ENCODE measurements around the gene AP3B1.
"Not testable (repeated sequence)": the region's sequence is repeated elsewhere in the genome, so short reads cannot be mapped to it uniquely, and the experiment has no call there.

The AP3B1 gene

DNA sequence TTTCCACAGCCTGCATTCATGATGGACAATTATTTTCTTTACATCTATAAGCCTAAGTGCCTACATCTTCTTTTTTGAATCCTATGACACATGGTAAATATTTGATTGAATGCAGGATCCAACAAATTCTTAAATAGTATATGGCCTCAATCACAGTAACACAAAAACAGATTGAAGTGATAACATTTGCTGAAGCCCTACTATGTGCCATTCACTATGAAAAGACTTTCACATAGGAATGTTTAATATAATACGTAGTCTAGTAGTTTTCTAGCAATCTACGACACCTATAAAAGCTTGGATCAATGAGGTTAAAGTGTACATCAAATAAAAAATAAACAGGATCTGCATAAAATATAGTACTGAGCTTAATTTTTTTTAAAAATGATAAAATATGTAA lies 231.0 kb downstream of the AP3B1 start:
- no peak for DNase-seq

DNA sequence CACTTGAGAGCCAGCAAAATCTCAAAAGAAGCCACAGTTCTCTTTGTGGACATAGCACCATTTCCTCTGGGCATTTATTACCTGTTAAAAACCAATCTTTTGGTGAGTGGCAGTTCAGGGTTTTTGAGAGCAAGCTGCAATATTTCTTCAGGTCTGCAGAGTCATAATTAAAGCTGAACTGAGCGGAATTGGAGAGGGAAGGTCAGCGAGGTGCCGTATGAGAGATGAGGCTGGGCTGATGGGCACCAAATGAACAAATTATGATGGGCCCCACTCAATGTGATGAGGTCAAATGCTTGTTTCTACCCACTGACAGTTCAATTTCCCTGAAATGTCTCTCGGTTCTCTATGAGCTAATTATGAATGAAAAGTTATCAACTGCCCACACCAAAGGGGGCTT lies 231.9 kb downstream of the AP3B1 start:
- DNase-seq = no peak

DNA sequence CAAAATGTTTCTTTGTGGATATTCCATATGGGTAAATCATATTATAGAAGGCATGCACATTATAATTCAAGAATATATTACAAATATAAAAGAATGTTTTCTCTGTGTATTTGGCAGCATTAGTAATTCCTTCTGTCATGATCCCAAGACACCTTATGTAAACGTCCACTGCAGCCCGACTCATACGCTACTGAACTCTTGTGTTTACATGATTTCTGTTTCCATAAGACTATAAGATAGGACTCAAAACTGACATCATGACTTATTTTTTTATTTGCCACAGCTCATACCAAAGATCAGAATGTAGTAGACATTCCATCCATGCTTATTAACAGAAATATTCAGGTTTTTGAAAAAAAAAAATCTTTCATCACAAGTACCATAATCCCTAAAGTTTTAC lies 234.1 kb downstream of the AP3B1 start:
- no peak for DNase-seq

DNA sequence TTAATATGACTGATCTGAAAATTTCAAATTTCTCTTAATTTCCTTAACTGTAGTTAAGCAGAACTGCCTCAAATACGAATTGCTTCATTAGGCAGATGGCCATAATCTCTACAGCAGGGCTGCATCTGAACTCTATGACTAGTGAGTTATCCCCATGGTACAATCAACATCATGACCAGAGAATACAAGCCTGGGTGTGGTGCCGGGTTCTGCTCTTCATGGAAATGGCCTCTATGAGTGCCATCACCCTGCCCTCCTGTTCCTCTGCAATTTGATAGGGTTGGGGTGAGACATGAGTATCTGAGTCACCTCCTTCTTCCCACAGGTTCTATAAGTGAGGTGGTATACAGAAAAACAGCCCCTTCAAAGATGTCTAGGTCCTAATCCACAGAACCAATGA lies 235.9 kb downstream of the AP3B1 start:
- DNase-seq = no peak

DNA sequence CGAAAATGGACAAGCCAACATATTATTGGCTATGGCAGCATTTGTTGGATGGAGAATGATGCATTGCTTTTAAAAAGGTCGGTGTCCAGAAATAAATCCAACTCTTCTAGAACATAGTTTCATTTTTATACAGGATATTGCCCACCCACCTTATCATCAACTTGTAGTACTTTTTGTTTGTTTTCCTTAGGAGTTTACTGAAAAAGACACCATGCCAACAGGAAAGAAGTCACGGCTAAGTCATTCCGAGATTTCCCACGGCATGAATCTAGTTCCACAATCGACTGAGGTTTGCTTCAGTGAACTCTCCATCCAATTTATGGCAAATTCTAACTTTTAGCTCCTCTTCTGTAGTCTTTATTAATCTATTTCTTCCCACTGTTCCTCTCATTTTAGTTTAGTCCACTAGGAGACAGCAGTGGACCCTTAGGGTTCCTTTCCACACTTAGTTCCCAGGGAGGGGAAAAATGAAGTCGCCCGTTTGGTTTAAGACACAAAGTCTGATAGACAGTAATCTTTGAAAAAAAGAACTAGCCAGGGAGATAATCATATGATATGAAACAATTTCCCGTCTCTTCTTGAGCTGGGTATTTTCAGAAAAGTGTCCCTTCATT lies 237.5 kb downstream of the AP3B1 start:
- no peak for DNase-seq

DNA sequence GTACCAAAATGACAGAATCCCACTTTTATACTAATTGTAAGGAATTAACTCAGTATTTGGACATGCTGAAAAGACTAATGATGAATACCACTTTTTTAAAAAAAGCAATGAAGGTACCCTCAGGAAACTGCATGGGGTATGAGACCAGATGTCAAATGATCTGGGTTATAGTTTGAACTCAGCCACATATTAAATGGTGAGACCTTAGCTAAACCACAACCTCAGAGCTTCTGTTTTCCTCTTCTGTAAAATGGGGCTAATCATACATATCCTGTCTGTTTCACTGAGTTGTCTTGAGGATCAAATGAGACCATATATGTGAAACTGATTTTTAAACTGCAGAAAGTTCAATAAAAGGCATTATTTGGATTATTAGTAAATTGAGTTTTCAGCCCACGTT lies 238.4 kb downstream of the AP3B1 start:
- no peak for DNase-seq

DNA sequence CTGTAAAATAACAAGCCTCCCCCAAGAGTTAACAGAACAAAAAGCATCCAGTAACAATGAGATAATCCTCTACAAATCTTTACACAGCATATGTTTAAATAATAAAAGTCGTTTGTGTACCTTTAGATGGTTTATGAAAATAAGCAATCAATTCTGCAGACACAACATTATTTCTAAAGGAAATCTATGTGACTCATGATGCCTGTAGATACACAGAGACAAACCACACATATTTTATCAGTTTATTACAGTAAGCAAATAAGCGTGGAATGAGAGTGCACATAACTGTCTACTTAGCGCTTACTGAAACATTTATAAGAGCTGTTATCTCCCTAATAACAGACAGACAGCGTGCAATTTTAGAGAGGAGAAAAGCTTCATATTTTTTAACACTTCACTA lies 243.6 kb downstream of the AP3B1 start:
- DNase-seq = peak; percentile 18

DNA sequence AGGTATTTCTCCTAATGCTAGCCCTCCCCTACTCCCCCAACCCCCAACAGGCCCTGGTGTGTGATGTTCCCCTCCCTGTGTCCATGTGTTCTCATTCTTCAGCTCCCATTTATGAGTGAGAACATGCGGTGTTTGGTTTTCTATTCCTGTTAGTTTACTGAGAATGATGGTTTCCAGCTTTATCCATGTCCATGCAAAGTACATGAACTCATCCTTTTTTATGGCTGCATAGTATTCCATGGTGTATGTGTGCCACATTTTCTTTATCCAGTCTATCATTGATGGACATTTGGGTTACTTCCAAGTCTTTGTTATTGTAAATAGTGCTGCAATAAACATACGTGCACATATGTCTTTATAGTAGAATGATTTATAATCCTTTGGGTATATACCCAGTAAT lies 247.7 kb downstream of the AP3B1 start:
- not testable (repeated sequence) for DNase-seq

DNA sequence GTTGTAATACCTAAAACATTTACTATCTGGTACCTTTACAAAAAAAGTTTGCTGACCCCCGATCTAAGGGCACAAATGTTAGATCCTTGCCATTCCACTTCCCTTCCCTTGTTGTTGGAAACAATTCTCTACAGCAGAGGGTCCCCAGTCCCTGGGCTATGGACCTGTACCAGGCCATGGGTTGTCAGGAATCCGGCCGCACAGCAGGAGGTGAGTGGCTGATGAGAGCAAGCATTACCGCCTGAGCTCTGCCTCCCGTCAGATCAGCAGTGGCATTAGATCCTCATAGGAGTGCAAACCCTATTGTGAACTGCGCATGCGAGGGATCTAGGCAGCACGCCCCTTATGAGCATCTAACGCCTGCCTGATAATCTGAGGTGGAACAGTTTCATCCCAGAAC lies 248.5 kb downstream of the AP3B1 start:
- no peak for DNase-seq

DNA sequence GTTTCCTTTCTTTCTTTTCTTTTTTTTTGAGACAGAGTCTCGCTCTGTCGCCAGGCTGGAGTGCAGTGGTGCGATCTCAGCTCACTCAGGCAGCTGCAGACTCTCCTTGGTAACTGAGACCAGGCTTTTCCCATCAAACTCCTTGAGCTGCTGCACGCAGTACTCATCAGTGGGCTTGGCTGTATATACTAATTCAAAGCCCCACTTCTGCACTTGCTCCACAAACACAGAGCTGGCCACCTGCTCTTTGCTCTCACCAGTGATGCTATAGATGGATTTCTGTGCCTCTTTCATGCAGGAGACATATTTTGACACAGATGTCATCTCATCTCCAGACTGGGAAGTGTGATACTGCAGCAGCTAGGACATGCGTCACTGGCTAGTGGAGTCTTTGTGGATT lies 252.7 kb downstream of the AP3B1 start:
- DNase-seq = no peak

DNA sequence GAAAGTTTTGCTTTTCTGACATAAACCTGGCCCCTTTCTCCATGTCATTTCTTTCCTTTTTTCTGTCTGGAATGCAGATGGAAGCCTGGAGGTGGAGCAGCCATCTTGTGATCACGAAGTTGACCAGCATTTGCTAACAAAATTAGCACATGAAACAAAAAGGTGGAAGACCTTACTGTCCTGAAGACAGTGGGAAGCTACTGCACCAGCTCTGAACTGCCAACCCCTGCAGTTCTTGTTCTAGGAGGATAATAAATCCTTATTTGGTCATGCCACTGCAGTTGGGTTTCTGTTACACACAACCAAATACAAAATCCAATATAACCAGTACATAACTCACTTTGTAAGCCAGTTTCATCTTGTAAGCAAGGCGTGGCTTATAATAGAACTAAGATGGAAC lies 269.0 kb downstream of the AP3B1 start:
- DNase-seq = no peak

DNA sequence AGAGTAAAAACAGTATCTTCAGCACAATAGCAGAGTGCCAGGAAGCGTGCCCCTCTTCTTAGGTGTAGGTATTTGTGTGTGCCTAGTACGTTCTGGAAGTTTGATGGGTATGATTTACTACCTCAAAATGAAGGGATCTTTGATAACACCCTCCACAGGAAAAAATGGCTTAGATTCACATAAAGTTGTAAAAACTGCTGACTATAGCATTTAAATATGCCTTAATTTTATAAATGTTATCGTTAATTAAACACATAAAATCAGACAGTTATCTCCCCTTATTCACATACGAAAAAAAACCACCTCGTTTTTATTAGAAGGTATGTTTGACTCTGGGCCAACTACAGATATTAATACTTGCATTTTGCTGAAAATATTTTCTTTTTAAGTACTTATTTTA lies 274.8 kb downstream of the AP3B1 start:
- no peak for DNase-seq

DNA sequence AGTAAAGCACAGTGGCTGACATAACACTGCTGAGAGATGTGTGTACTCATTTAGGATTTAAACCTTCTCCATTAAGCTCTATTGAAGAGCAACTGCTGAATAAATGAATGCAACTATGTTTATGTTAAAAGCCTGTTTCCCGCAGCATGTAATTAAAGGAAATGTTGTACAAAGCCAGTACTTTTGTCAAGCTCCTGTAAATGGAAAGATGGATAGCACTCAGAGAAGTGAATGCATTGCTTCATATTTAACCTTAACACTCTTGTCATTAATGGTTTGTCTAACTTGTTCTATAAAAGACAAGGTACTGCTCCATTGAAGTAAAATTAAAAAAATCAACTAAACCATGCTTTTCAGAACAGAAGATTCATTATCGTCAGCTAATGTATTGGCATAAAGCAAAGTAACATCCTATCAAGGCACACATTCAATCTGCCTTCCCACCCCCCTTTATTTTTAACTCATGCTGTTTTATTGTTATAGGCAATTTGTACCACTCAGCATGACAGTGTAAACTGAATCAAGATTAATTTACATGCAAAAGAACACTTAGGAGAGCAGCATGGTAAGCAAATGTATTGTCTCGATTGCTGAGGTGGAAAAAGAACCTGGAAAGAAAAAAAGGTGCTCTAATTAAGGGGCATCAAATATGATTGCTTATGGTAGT lies 277.5 kb downstream of the AP3B1 start:
- DNase-seq = peak; percentile 91

DNA sequence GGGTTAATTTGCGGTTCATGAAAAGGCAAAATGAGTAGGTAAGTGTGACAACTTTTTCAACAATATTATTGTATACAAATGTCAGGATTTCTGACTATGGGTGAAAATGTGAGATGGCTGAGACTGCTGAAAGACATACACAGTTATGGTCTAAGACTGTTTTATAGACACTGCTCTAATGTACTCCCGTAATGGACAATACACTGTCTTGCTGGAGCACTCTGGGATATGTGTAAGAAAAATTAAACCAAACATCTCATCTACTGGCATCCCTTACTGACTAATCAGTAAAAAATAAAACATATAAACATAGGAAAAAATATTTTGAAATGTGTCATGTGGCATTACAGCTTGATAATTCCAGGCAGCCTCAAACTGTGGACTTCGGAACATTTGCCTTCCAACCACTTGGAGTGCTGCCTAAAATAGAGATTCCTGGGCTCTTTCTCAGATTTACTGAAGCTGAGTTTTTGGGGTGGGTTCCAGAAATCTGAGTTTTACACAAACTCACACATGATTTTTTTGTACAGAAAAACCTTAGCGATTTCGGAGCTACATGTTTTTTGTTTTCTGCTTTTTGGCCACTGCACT lies 284.5 kb downstream of the AP3B1 start:
- no peak for DNase-seq

DNA sequence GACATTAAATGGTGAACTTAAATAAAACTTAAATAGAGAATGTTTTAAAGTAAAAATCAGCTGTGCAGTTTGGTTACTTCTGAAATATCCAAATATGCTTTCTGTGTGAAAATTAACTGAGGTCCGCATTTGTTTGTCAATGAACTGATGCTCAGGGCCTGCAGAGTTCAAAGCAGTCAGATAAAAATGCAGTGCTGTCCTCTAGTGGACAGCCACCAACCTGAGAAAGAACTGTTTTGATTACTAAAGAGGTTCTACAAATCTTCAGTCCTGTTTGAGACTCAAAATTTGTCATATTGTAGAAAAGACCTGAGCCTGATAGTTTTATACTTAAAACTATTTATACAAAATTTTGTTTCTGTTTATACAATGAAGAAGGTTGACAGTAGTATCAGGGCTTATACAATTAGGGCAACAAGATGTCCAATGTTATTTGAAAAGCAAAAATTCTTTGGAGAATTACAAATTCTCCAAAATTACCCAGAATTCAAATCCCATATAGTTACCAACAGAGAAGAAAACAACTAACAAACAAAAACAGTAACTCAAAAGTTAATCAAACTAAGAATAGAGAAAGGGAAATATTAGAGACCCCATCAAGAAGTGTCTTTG lies 286.0 kb downstream of the AP3B1 start:
- peak; percentile 48 for DNase-seq

DNA sequence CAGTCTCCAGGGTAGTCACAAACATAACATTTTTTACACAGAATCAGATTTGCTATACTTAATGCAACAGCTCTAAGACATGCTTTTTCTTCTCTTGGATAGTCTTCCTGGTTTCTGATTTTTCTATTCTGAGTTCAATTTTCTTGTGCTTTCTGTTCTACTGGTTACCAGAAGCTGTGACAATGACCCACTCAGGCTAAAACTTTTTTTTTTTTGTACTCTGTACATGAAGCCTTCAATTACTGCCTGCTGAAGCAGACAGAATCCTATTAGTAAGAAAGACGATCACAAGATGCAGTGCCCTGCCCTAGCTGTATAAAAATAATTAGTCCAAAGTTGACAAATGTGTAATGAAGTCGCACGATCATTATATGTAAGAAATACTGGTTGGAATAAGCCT lies 287.3 kb downstream of the AP3B1 start:
- no peak for DNase-seq

DNA sequence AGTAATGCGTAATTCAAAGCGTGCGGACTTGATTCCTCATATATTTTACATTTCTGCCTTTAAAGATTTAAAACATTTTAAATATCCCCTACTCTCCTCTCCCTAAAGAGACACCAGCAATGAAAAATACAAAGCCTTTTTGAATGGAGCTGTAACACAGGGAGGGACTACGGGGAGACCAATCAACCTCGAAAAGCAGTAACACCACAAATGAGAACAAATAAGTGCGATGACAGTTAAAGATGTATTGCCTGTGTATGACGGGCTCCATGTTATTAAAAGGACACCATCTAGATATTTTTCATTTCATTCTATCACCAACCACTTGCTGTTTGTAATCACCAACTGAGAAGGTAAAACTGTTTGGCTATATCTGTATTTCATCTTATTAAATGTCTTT lies 288.0 kb downstream of the AP3B1 start:
- DNase-seq = no peak

DNA sequence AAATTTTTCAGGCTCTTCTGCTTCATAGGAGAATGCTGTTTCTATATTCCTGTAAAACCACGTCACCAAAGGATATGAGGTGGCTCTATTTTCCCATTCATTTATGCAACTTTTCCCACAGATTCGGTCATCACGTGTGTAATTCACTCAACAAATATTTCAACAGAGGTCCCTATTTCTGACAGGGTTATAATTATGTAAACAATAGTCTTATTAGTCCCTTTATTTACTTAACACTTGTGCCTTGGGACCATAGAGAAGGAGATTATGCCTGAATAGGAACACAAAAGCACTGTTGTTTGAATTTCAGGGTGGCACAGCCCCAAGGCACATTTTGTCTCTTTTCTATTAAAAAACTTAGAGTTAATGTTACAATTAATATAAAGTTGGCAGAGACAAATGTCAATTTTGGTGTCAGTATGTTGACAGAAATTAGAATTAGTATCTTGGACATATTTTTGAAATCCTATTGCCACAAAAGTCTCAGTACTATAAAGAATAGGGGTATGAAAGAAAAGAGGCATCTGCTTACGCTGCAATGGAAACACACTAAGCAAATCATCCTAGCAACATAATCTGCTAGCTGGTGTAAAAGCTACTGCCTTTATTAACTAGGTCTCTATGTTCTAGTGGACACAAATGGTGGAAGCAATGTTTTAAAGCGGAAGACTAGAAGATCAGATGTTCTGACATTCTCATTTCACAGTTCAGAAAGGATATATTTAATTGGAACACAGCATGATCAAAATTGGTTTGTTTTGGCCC lies 289.3 kb downstream of the AP3B1 start:
- peak; percentile 90 for DNase-seq

DNA sequence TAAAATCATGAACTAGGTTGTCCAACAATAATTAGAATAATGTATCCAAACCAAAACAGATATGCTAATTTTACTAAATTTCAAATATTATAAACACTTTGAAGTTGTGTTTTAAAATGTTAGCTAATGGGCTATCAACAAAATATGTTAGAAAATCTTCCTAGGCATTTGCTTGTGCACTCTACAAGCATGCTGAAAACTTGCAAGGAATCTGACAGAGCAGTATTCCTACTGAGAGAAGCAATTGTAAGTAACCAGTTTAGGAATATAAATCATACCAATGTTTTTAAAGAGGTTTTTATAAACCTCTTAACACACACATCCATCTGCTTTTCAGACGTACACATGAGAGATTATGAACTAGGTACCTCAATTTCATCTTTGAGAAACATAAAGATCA lies 289.9 kb downstream of the AP3B1 start:
- DNase-seq = no peak

DNA sequence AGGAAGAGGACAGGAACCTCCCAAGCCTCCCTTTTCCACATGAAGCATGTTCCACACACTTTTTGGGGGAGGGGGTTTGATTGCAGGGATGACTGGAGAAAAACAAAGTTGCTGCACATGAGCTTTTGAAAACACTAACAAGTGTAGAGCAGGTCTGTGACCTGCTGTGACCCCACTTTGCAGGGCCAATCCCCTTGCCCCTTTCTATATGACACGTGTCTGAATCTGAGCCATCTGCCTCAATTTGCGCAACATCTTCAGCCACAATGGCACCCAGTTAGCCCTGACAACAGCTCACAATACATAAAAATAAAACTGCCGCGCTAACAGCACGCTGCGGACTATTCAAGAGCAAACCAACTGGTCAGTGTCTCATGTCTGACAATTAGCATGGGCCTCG lies 290.6 kb downstream of the AP3B1 start:
- peak; percentile 70 for DNase-seq

DNA sequence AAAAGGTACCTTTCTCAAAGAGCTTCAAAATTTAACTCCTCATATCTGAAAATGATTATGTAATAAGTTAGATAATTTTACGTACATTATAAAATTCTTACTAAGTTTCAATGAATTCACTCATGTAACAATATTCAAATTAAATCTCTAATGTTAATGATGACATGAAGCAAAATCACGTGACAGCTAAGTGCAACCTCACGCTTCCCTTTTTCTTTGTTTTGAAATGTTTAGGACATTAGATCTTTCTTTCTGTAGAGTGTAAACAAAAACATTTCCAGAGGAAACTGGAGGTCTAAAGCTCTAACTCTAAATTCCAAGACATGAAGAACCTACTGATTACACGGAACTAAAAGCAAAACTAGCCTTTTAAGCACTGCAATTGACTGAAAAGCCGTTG lies 291.0 kb downstream of the AP3B1 start:
- no peak for DNase-seq

DNA sequence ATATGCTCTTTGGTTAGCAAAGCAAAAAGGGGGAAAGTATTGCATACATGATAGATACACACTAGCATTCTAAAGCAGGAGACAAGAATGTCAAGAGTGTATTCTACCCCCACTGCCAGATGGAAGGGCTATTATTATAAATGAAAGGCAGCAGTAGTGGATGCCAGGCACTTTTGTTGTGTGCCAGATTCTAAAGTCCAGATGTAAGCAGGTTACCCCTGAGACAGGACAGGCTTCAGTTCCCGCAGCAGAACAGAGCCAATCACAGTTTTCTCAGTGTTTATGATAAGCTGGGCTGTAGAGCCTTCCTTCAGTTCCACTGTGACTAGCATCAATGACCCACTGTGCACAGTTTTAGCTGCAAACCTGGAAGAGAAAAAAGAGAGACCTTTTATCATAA lies 291.8 kb downstream of the AP3B1 start:
- DNase-seq = no peak

DNA sequence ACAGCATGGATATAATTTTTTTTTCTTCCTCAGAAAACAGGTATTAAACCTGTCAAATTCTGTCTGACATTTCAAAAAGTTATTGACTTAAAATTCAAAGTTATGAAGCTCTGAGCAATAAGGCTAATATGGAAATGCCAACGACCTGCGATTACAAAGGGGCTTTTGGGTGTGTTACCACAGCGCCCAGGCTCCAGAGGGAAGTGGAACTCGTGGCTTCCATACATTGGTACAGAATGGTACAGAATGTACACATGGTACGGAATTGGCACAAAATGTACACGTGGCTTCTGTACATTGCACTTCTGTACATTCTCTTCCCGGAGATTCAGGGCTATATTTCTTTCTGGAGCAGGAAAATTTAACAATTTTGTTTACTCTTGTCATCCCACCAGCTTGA lies 293.3 kb downstream of the AP3B1 start:
- DNase-seq = no peak

DNA sequence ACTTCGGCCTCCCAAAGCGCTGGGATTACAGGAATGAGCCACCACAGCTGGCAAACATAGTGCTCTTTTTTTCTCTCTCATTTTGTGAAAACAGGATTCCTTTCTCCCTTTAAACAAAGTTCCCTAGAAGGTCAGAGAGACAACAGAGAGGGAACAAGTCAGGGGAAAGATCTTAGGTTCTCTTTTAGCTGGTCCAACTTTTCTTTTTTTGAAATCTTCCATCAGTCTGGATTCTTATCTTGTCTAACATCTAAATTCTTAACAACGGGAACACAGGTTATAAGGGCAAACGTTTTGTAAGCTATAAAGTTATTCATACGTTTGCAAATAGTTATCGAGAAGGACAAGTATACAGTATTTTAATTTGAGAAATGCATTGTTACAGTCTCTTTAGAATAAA lies 294.3 kb downstream of the AP3B1 start:
- no peak for DNase-seq

Data from NCI-H774 (cell line).